Rectal smooth muscle tissue (tissue), 1 donor: ENCODE results near the gene SS18L1.
"Not testable (repeated sequence)": the region's sequence is repeated elsewhere in the genome, so short reads cannot be mapped to it uniquely, and the experiment has no call there.

Source experiments
- H3K27ac ChIP-seq: one replicate; pipeline ENCODE4 v1.7.0; 2013; ENCODE audit warnings: low read depth, low read length, inconsistent platforms
- H3K27me3 ChIP-seq: one replicate; pipeline ENCODE4 v1.7.0; 2013; ENCODE audit warnings: low read length; ENCODE audit not compliant: control insufficient read depth, insufficient read depth
- H3K36me3 ChIP-seq: one replicate; pipeline ENCODE4 v1.7.0; 2013; ENCODE audit warnings: low read length; ENCODE audit not compliant: control insufficient read depth, insufficient read depth
- H3K4me1 ChIP-seq: one replicate; pipeline ENCODE4 v1.7.0; 2013; ENCODE audit warnings: low read length; ENCODE audit not compliant: control insufficient read depth, insufficient read depth
- H3K4me3 ChIP-seq: one replicate; pipeline ENCODE4 v1.7.0; 2013; ENCODE audit warnings: low read length
- H3K9ac ChIP-seq: one replicate; pipeline ENCODE4 v1.7.0; 2013; ENCODE audit warnings: low read length

The SS18L1 gene

GRCh38 chr20:62115800-62116407, 27.7 kb upstream of the SS18L1 start:
- H3K36me3 ChIP-seq, H3K9ac ChIP-seq, H3K27me3 ChIP-seq, H3K4me1 ChIP-seq, H3K27ac ChIP-seq, H3K4me3 ChIP-seq: not testable (repeated sequence)

- Histone ChIP-seq H3K9ac (no peak overlapping the region), H3K27me3 (no peaks in the 10 kb centered on the region), H3K4me1 (no peaks in the 10 kb centered on the region)
Measured at GRCh38 chr20:62116558-62117361, 26.8 kb upstream of the SS18L1 start.

GRCh38 chr20:62117362-62117646, 26.3 kb upstream of the SS18L1 start:
- H3K27ac ChIP-seq: no peak overlapping the region

More at GRCh38 chr20:62116558-62117361, 26.8 kb upstream of the SS18L1 start:
- Histone ChIP-seq H3K36me3 (no peaks in the 10 kb centered on the region), H3K27ac (no peak overlapping the region), H3K4me3 (no peak overlapping the region)

GRCh38 chr20:62117658-62118057, 25.9 kb upstream of the SS18L1 start:
- H3K9ac ChIP-seq: no peak overlapping the region
- H3K27me3 ChIP-seq: no peaks in the 10 kb centered on the region
- H3K4me1 ChIP-seq: no peaks in the 10 kb centered on the region
- no peak overlapping the region for H3K4me3 ChIP-seq
- no peaks in the 10 kb centered on the region for H3K36me3 ChIP-seq
- no peak overlapping the region for H3K27ac ChIP-seq

More at GRCh38 chr20:62117362-62117646, 26.3 kb upstream of the SS18L1 start:
- H3K27me3 ChIP-seq: no peaks in the 10 kb centered on the region
- no peak overlapping the region for H3K9ac ChIP-seq
- no peaks in the 10 kb centered on the region for H3K4me1 ChIP-seq
- no peak overlapping the region for H3K4me3 ChIP-seq
- H3K36me3 ChIP-seq: no peaks in the 10 kb centered on the region

- Histone ChIP-seq H3K4me1 (no peaks in the 10 kb centered on the region), H3K9ac (no peak overlapping the region), H3K27ac (no peak overlapping the region), H3K36me3 (no peaks in the 10 kb centered on the region), H3K4me3 (no peak overlapping the region), H3K27me3 (no peaks in the 10 kb centered on the region)
Measured at GRCh38 chr20:62118113-62119043, 25.2 kb upstream of the SS18L1 start.

- H3K4me3 ChIP-seq: no peak overlapping the region
- H3K36me3 ChIP-seq: no peaks in the 10 kb centered on the region
- no peaks in the 10 kb centered on the region for H3K4me1 ChIP-seq
- H3K27ac ChIP-seq: no peak overlapping the region
- H3K27me3 ChIP-seq: no peaks in the 10 kb centered on the region
- H3K9ac ChIP-seq: no peak overlapping the region
Measured at GRCh38 chr20:62119115-62119514, 24.5 kb upstream of the SS18L1 start.

GRCh38 chr20:62119591-62120364, 23.8 kb upstream of the SS18L1 start:
- Histone ChIP-seq H3K9ac (no peak overlapping the region), H3K36me3 (no peaks in the 10 kb centered on the region), H3K4me1 (no peaks in the 10 kb centered on the region), H3K27ac (no peak overlapping the region), H3K27me3 (no peaks in the 10 kb centered on the region), H3K4me3 (no peak overlapping the region)

GRCh38 chr20:62120365-62120762, 23.2 kb upstream of the SS18L1 start:
- Histone ChIP-seq H3K36me3 (peaks cover 4% of the 10 kb centered on the region), H3K27ac (no peak overlapping the region), H3K27me3 (no peaks in the 10 kb centered on the region), H3K4me1 (no peaks in the 10 kb centered on the region), H3K4me3 (no peak overlapping the region), H3K9ac (no peak overlapping the region)

- Histone ChIP-seq H3K36me3 (peaks cover 4% of the 10 kb centered on the region), H3K9ac (no peak overlapping the region), H3K27ac (peak overlapping the region; percentile 90), H3K4me1 (no peaks in the 10 kb centered on the region), H3K4me3 (peak overlapping the region; percentile 66), H3K27me3 (no peaks in the 10 kb centered on the region)
Measured at GRCh38 chr20:62120990-62121775, 22.4 kb upstream of the SS18L1 start.

- Histone ChIP-seq H3K9ac (peak within 1 kb of the TSS; percentile 10), H3K36me3 (peaks cover 5% of the 10 kb centered on the region), H3K27me3 (no peaks in the 10 kb centered on the region), H3K27ac (peak within 1 kb of the TSS; percentile 90), H3K4me3 (peak within 1 kb of the TSS; percentile 79), H3K4me1 (no peaks in the 10 kb centered on the region)
Measured at GRCh38 chr20:62121776-62122653, 21.6 kb upstream of the SS18L1 start, which contains the start of gene LSM14B. Gene LSM14B (plus strand): TSS chr20:62122475. CDS start chr20:62122667, 192 bp downstream.
